SK-N-MC (cell line): Measurements from ENCODE around the gene LHFPL6.

Experiments
- EZH2 ChIP-seq: fragments of 200-600 bp; sonication (generic); IDR thresholded peaks from one replicate; pipeline ENCODE4 v1.6.1; 2017; ENCODE audit warnings: antibody characterized with exemption
- FOXP2 ChIP-seq: optimal IDR thresholded peaks from 2 replicates; pipeline ENCODE3; 2011; ENCODE audit warnings: mild to moderate bottlenecking, moderate library complexity; ENCODE audit not compliant: insufficient read depth; ENCODE audit errors: extremely low read length, control extremely low read depth
- POLR2AphosphoS5 ChIP-seq: IDR thresholded peaks from 2 replicates; pipeline ENCODE4 v1.6.1; 2012; ENCODE audit warnings: mild to moderate bottlenecking, low read depth, low read length, borderline replicate concordance

DNA sequence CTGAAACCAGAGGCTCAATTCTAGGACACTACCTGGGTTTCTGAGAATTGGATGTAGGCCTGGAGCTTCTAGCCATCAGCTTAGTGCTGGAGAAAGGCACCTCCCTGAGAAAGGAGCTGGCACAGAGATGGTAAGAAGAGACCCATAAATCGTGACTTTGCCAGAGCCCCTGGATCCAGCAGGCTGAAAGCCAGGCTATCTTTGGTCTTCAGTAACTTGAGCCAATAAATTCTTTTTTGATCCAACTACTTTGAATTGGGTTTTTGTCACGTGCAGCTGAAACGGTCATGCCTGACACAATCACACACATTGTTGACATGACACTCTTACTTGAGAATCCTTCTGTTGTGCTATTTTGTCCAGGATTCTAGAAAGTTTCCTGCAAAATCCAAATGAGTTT is 103.4 kb downstream of the LHFPL6 start:
- TF ChIP-seq POLR2AphosphoS5 (no peak), EZH2 (no peak), FOXP2 (no peak)
